ENCODE results near the gene CAMK4.

Gene CAMK4

GRCh38 chr5:111507276-111507675, 283.1 kb downstream of the CAMK4 start:
- DNase-seq, result no peak

- no peak for DNase-seq
Measured at GRCh38 chr5:111509119-111509518, 284.9 kb downstream of the CAMK4 start.

- no peak for DNase-seq
Measured at GRCh38 chr5:111511174-111511830, 287.1 kb downstream of the CAMK4 start.

GRCh38 chr5:111511831-111512374, 287.7 kb downstream of the CAMK4 start:
- no peak for DNase-seq

DNA sequence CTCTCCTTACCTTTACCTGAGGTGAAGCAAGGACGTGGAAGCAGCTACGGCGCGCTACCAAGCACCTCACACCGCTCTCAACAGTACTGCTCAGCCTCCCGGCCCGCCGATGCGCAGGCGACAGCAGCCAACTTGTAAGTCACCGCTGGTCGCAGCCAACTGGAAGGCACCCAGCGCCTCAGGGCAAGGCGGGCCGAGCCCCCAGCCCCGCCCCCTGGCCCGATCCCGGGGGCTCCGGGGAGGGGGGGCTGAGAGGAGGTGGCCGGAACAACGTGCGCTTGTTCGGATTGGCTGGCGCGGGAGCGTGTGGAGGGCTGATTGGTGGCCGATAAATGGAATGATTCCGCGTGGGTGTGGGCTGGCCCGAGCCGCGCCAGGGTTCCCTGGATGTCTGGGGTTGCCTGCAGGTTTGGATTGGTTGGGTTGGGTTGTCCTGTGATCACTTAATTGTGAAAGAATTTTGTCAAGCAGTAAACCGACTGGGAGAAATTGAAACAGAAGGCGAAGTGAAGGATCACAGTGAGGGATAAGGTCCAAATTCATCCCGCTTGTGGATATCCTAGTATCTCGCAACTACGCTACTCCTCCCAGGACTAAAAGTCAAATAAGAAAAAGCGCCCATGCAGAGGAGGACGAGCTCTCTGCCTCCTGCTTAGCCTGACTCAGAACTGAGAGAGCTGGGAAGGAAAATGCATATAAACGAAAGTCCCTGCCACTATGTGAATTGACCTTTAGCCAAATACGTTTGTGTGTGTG, 288.4 kb downstream of the CAMK4 start, which contains the start of gene STARD4:
Gene STARD4 (minus strand): TSS at position 161 of the 756 bp plus-strand sequence. CDS start 5,102 bp downstream, outside the sequence.
- peak; percentile 97 for DNase-seq

GRCh38 chr5:111513131-111513520, 288.9 kb downstream of the CAMK4 start:
- DNase-seq, result no peak

DNA sequence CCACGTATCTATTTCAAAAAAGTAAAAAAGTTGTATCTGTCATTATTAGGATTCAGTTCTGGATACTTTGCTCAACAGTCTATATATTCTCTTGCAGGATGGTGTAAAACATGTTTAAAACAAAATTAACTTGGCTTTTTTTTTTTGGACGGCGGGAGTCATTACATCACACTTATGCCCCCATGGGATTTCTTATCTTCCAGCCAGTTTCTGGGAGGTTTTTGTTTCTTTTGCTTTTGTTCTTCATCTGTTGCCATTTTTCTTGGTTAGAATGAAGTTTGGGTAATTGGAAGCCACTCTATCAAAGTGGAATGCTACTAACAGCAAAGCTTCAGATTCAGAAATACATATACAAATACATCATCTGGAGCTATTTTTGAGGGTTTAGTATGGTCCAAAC, 289.9 kb downstream of the CAMK4 start:
- DNase-seq, result no peak

DNA sequence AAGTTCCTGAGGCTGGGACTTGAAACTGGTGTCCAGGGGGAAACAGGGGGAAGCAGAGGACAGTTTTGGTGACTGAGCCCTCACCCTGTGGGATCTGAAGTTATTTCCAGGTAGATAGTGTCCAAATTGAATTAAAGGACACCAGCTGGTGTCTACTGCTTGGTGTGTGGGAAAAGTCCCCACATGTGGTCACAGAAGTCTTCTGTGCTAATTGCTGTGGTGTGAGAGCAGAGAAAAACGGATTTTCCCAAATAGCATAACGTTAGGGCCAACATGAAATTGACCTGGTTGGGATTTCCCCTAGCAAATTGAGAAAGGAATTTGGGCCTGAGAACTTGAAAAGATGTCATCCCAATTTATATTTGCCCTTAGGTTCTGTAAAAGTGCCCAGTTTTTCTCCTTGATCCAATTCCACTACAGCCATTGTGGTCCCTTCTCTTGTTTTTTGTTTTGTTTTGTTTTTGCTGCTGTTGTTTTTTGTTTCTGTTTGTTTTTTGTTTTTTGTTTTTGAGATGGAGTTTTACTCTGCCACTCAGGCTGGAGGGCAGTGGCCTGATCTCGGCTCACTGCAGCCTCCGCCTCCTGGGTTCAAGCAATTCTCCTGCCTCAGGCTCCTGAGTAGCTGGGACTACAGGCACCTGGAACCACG, 293.8 kb downstream of the CAMK4 start:
- DNase-seq, result no peak

DNA sequence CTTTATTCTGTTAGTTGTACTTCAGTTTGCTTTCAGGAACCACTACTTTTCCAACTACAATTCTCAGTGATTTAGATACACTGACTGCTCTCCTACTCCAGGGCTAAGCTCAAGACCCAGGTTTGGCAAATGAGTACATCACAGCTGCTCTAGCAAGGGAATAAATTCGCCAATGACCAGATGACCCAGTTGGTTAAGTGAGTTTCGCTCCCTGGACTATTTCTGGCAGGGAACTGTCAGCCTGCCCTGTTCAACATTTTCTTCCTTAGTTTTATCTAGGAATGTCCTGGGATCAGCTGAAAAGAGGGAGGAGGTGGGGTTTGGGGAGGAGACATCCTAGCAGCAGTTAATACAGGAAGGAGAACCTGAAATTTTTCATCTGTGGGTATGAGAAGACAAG, 294.6 kb downstream of the CAMK4 start:
- no peak for DNase-seq

DNA sequence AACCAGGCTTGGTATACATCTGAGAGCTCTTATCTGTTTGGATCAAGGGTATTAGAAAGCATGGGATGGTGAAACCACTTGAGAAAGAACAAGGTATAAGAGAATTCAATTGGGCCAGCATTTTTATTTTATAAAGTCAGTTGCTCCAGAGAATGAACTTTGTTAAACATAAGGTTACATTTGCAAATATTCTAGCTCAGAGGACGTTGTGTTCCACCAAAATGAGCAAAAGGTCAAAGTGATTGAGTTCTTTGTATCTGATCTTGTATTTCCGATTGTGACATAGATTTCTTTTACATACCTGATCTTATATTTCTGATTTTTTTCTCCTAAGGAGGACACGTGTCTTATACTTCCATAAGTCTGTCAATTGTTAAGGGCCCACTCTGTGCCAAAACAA, 296.7 kb downstream of the CAMK4 start:
- DNase-seq, result no peak

DNA sequence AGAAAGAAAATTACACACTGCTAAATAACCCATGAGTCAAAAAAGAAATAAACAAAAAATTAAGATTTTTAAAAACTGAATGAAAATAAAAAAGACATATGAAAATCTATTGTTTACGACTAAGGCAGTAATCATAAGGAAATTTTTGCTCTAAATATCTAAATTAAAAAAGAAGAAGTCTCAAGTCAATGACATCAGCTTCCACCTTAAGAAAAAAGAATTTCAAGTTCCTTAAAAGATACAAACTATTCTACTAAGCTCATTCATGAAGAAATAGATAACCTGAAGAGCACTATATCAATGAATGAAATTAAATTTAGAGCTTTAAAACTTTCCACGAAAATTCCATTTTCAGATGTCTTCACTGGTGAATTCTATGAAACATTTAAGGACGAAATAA, 303.9 kb downstream of the CAMK4 start:
- DNase-seq, result no peak

DNA sequence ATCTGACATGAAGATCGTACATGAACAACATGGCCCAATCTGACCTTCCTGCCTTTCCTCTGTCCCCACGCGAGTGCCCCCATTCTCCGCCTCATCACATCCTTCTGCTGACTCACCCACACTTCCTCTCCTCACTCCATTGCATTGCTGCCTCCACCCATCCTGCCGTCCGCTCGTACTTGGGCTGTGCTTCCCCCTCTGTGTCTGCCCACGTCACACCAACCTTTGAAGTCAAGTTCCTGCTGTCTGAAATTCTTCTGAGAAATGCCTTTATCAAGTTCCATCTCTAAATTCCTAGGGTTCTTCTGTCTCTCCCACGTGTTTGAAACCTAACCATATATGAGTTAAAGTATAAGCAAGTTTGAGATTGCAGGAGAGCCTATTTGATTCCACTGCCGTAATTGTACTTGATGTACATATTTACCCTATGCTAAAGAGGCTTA, 306.1 kb downstream of the CAMK4 start:
- DNase-seq, result no peak

GRCh38 chr5:111532886-111533582, 308.9 kb downstream of the CAMK4 start:
- DNase-seq, result no peak

DNA sequence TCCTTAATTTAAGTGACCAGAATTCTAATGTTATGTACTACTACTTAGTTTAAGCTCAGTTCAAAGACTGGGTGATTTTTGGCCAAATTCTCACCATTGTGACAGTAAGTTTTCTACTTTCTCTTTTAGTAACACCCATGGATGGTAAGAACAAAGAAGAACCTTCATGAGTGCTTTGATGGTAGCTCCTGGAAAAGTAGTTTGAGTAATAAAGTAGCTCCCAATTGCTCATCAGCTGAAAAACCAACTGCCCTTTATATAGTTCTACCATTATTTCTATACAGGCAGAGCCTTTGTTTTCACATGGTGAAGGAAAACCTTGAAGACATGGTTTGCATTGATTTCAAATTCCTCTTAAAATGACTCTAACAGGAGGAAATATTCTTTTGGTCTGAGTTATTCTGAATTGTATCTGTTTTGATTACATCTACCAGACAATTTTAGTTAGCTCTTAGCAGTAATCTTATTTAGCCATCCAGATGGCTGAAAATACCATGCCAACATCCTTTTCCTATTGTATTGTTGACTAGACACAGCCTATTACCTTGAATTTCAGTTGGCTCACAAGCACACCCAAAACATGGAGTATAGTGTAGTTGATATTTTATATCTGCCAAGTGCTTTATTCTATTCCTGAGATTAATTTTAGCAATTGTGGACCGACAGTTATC, 311.8 kb downstream of the CAMK4 start:
- no peak for DNase-seq

- no peak for DNase-seq
Measured at GRCh38 chr5:111537141-111538024, 313.2 kb downstream of the CAMK4 start.

Data from right forelimb (tissue), 1 donor.